ENCODE data around the gene EMC8.
"Not testable (repeated sequence)": the region's sequence is repeated elsewhere in the genome, so short reads cannot be mapped to it uniquely, and the experiment has no call there.

The EMC8 gene

DNA sequence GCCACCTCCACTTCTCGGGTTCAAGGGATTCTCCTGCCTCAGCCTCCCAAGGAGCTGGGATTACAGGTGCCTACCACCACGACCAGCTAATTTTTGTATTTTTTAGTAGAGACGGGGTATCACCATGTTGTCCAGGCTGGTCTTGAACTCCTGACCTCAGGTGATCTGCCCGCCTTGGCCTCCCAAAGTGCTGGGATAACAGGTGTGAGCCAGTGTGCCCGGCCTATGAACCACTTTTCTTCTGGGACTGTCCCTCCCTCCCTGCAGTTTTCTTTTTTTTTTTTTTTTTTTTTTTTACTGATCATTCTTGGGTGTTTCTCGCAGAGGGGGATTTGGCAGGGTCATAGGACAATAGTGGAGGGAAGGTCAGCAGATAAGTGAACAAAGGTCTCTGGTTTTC, 8.0 kb upstream of the EMC8 start:
- not testable (repeated sequence) for H3K4me3 ChIP-seq (ENCODE audit: low read depth in 1 of 5, low read length in 5 of 5); H3K27ac ChIP-seq (ENCODE audit: low read depth, low read length); H3K4me1 ChIP-seq (ENCODE audit: control insufficient read depth in 5 of 5, insufficient read depth in 5 of 5, low read length in 5 of 5); H3K9me3 ChIP-seq (ENCODE audit: control insufficient read depth in 5 of 5, low read length in 5 of 5); H3K9ac ChIP-seq (ENCODE audit: low read length in 5 of 5)
- peaks cover 15 to 47% (median 42%) of the 10 kb centered on the region in 5 donors for H3K36me3 ChIP-seq (ENCODE audit: control insufficient read depth in 5 of 5, insufficient read depth in 5 of 5, low read length in 5 of 5)
- H3K27me3 ChIP-seq (ENCODE audit: control insufficient read depth in 5 of 5, insufficient read depth in 4 of 5, low read length in 5 of 5), result peaks cover 8 to 17% (median 8%) of the 10 kb centered on the region in 5 donors

DNA sequence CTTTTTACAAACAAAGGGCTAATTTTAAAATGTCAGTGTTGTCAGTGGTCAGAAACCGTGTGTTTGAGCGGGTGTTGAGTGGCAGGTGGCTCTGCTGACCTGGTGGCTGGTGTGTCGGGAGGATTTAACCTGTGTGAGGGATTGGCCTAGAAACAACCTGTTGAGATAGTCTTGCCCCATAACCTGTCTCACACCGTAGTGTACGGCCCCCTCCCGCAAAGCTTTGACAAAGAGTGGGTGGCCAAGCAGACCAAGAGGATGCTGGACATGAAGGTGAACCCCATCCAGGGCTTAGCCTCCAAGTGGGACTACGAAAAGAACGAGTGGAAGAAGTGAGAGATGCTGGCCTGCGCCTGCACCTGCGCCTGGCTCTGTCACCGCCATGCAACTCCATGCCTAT, 7.2 kb upstream of the EMC8 start:
- H3K27ac ChIP-seq (ENCODE audit: low read depth, low read length), result no peak overlapping the region
- H3K9me3 ChIP-seq (ENCODE audit: control insufficient read depth in 5 of 5, low read length in 5 of 5), result no peaks in the 10 kb centered on the region
- peaks cover 18 to 55% (median 50%) of the 10 kb centered on the region in 5 donors for H3K36me3 ChIP-seq (ENCODE audit: control insufficient read depth in 5 of 5, insufficient read depth in 5 of 5, low read length in 5 of 5)
- H3K27me3 ChIP-seq (ENCODE audit: control insufficient read depth in 5 of 5, insufficient read depth in 4 of 5, low read length in 5 of 5), result peaks cover under 1 to 11% (median 1%) of the 10 kb centered on the region in 5 donors
- no peaks in the 10 kb centered on the region for H3K4me1 ChIP-seq (ENCODE audit: control insufficient read depth in 5 of 5, insufficient read depth in 5 of 5, low read length in 5 of 5)
- H3K4me3 ChIP-seq (ENCODE audit: low read depth in 1 of 5, low read length in 5 of 5), result no peak overlapping the region
- H3K9ac ChIP-seq (ENCODE audit: low read length in 5 of 5), result no peak overlapping the region

DNA sequence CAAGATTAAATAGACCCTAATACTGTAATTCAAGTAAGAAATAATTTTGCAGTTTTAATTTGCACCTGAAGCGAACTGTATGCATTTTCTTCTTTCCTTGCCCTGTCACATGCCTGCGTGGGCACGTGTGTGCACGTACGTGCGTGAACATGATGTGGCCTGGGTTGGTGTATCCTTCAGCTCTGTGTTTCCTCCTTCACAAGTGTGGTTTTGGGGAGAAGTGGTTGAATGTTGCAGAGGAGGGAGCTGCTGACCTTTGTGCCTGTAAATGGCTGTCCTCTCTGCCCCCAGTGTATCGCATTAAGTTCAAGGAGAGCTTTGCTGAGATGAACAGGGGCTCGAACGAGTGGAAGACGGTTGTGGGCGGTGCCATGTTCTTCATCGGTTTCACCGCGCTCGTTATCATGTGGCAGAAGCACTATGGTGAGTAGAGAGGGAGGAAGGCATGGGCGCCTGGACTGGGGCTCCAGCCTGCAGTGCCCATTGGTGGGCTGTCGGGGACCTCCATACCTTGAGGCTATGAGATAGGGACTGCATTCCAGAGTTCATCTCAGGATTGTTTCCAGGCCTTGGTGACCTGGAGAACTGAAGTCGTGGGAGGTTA, 6.2 kb upstream of the EMC8 start:
- H3K36me3 ChIP-seq (ENCODE audit: control insufficient read depth in 5 of 5, insufficient read depth in 5 of 5, low read length in 5 of 5), result peaks cover 20 to 57% (median 52%) of the 10 kb centered on the region in 5 donors
- peaks cover 0 to 8% (median 7%) of the 10 kb centered on the region in 5 donors for H3K4me1 ChIP-seq (ENCODE audit: control insufficient read depth in 5 of 5, insufficient read depth in 5 of 5, low read length in 5 of 5)
- H3K9me3 ChIP-seq (ENCODE audit: control insufficient read depth in 5 of 5, low read length in 5 of 5), result no peaks in the 10 kb centered on the region
- H3K9ac ChIP-seq (ENCODE audit: low read length in 5 of 5), result no peak overlapping the region
- H3K27ac ChIP-seq (ENCODE audit: low read depth, low read length), result no peak overlapping the region
- peaks cover 0 to 4% (median 0%) of the 10 kb centered on the region in 5 donors for H3K27me3 ChIP-seq (ENCODE audit: control insufficient read depth in 5 of 5, insufficient read depth in 4 of 5, low read length in 5 of 5)
- no peak overlapping the region for H3K4me3 ChIP-seq (ENCODE audit: low read depth in 1 of 5, low read length in 5 of 5)

DNA sequence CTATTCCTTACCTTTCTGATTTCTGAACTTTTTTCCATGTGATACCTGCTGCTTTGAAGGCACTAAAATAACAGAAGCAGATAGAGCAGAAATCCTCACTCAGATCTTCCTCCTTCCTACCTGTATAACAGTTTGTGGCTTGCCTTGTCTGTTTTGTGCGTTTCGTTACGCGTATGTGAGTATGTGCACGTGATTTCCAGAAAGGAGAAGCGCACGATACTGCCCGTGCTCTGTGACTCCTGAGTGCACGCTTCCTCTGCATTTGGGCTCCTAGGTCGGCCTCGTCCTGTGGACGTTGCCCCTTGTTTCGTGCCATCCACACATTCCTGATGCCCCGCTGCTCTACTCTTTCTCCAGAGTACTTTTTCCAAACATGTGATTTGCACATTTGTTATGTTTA, 4.2 kb upstream of the EMC8 start:
- peaks cover 1 to 23% (median 18%) of the 10 kb centered on the region in 5 donors for H3K4me1 ChIP-seq (ENCODE audit: control insufficient read depth in 5 of 5, insufficient read depth in 5 of 5, low read length in 5 of 5)
- H3K36me3 ChIP-seq (ENCODE audit: control insufficient read depth in 5 of 5, insufficient read depth in 5 of 5, low read length in 5 of 5), result peaks cover 20 to 57% (median 52%) of the 10 kb centered on the region in 5 donors
- no peak overlapping the region for H3K27ac ChIP-seq (ENCODE audit: low read depth, low read length)
- no peak overlapping the region for H3K4me3 ChIP-seq (ENCODE audit: low read depth in 1 of 5, low read length in 5 of 5)
- no peaks in the 10 kb centered on the region for H3K27me3 ChIP-seq (ENCODE audit: control insufficient read depth in 5 of 5, insufficient read depth in 4 of 5, low read length in 5 of 5)
- H3K9ac ChIP-seq (ENCODE audit: low read length in 5 of 5), result no peak overlapping the region
- no peaks in the 10 kb centered on the region for H3K9me3 ChIP-seq (ENCODE audit: control insufficient read depth in 5 of 5, low read length in 5 of 5)

DNA sequence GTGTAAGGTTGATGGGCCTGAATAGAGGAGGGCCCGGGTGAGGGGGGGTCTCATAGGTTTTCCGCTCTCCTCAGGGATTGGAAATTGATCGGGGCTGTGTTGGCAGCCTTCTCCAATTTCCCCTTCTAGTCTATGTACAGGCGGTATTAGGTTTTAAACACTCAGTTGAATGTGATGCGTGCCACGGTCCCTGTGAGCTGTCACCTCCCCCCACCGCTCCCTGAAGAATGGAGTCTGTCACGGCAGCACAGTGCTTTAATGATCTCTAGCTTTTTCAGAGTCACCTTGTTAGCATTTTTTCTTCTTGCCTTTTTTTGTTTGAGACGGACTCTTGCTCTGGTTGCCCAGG, 951 bp upstream of the EMC8 start:
- H3K27me3 ChIP-seq (ENCODE audit: control insufficient read depth in 5 of 5, insufficient read depth in 4 of 5, low read length in 5 of 5), result no peaks in the 10 kb centered on the region
- peaks cover 6 to 52% (median 31%) of the 10 kb centered on the region in 5 donors for H3K4me1 ChIP-seq (ENCODE audit: control insufficient read depth in 5 of 5, insufficient read depth in 5 of 5, low read length in 5 of 5)
- H3K36me3 ChIP-seq (ENCODE audit: control insufficient read depth in 5 of 5, insufficient read depth in 5 of 5, low read length in 5 of 5), result peaks cover 18 to 55% (median 50%) of the 10 kb centered on the region in 5 donors
- H3K9ac ChIP-seq (ENCODE audit: low read length in 5 of 5), result peak overlapping the region; percentile 89 to 98 (median 96)
- H3K27ac ChIP-seq (ENCODE audit: low read depth, low read length), result peak overlapping the region; percentile 85
- H3K4me3 ChIP-seq (ENCODE audit: low read depth in 1 of 5, low read length in 5 of 5), result peak overlapping the region; percentile 76 to 97 (median 84)
- H3K9me3 ChIP-seq (ENCODE audit: control insufficient read depth in 5 of 5, low read length in 5 of 5), result no peaks in the 10 kb centered on the region

DNA sequence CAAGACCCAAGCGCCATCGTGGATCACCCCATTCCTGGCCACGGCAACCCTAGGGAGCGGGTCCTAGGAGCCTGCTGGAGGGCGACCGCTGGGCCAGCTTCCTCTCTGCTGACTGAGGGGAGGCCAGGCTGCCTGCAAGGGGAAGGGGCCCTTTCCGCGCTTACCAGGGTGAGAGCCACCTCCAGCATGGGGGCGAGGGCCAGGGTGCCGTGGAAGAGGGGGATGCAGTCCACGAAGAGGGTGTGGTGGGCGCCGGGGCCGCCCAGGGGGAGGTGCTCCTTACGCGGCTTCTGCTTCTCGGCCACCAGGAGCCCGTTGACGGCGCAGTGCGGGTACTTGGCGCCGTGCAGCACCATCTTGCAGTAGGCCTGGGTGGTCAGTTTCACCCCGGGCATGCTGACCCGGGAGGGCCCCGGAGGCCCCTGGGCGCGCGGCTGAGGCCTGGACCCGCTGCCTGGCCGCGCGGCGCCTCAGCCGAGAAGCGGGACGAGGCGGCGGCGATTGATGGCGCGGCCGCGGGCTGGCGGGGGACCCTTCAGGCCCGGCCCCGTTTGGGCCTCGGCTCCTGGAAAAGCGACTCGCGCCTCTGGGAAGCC, 345 bp downstream of the EMC8 start:
- H3K4me1 ChIP-seq (ENCODE audit: control insufficient read depth in 5 of 5, insufficient read depth in 5 of 5, low read length in 5 of 5), result peaks cover 6 to 53% (median 31%) of the 10 kb centered on the region in 5 donors
- H3K36me3 ChIP-seq (ENCODE audit: control insufficient read depth in 5 of 5, insufficient read depth in 5 of 5, low read length in 5 of 5), result peaks cover 18 to 56% (median 50%) of the 10 kb centered on the region in 5 donors
- H3K4me3 ChIP-seq (ENCODE audit: low read depth in 1 of 5, low read length in 5 of 5), result peak overlapping the region; percentile 78 to 97 (median 84)
- H3K9ac ChIP-seq (ENCODE audit: low read length in 5 of 5), result peak overlapping the region; percentile 94 to 98 (median 96)
- H3K27me3 ChIP-seq (ENCODE audit: control insufficient read depth in 5 of 5, insufficient read depth in 4 of 5, low read length in 5 of 5), result no peaks in the 10 kb centered on the region
- H3K27ac ChIP-seq (ENCODE audit: low read depth, low read length), result peak overlapping the region; percentile 85
- H3K9me3 ChIP-seq (ENCODE audit: control insufficient read depth in 5 of 5, low read length in 5 of 5), result no peaks in the 10 kb centered on the region

DNA sequence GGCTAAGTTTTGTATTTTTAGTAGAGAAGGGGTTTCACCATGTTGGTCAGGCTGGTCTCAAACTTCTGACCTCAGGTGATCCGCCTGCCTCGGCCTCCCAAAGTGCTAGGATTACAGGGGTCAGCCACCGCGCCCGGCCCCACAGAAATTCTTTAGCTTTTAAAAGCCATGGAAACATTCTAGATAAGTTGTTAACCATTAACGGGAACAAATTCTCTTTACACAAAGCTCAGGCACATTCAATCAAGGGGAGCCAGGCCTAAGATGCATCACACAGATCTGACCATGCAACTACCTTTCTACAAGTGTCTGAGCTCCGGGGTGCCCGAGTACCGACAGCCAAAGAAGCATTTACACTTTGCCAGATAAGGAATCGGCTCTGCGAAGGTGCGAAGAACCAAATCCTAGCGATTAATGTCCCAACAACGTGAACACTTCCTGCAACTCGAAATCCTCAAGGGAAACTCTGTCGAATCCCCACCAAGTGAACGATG, 1.0 kb downstream of the EMC8 start:
- Histone ChIP-seq H3K4me3 (ENCODE audit: low read depth in 1 of 5, low read length in 5 of 5) (peak overlapping the region; percentile 78 to 97 (median 84)), H3K9me3 (ENCODE audit: control insufficient read depth in 5 of 5, low read length in 5 of 5) (no peaks in the 10 kb centered on the region), H3K9ac (ENCODE audit: low read length in 5 of 5) (peak overlapping the region; percentile 94 to 98 (median 96)), H3K4me1 (ENCODE audit: control insufficient read depth in 5 of 5, insufficient read depth in 5 of 5, low read length in 5 of 5) (peaks cover 6 to 53% (median 31%) of the 10 kb centered on the region in 5 donors), H3K27me3 (ENCODE audit: control insufficient read depth in 5 of 5, insufficient read depth in 4 of 5, low read length in 5 of 5) (no peaks in the 10 kb centered on the region), H3K27ac (ENCODE audit: low read depth, low read length) (peak overlapping the region; percentile 85), H3K36me3 (ENCODE audit: control insufficient read depth in 5 of 5, insufficient read depth in 5 of 5, low read length in 5 of 5) (peaks cover 15 to 56% (median 43%) of the 10 kb centered on the region in 5 donors)

DNA sequence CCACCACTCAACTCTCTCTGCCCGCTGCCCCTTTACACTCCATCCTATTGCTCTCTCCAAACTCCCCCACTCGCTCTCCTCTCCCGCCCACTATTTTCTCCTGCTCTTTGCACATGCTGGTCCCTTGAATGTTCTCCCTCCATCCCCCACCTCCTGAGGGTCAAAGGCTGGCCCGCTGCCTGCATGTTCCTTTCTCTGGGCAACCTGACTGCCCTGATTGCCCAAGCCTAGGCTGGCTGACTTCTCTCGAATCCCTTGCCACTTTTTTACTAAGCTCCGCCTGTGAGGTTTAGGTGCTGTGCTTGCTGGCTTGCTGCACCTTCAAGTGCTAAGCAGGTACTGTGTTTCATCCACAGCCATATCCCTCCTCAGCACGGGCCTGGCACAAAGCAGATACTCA, 2.7 kb downstream of the EMC8 start:
- Histone ChIP-seq H3K4me3 (ENCODE audit: low read depth in 1 of 5, low read length in 5 of 5) (no peak overlapping the region), H3K4me1 (ENCODE audit: control insufficient read depth in 5 of 5, insufficient read depth in 5 of 5, low read length in 5 of 5) (peaks cover 6 to 53% (median 31%) of the 10 kb centered on the region in 5 donors), H3K27me3 (ENCODE audit: control insufficient read depth in 5 of 5, insufficient read depth in 4 of 5, low read length in 5 of 5) (no peaks in the 10 kb centered on the region), H3K27ac (ENCODE audit: low read depth, low read length) (no peak overlapping the region), H3K9ac (ENCODE audit: low read length in 5 of 5) (no peak overlapping the region), H3K9me3 (ENCODE audit: control insufficient read depth in 5 of 5, low read length in 5 of 5) (peaks cover 0 to 2% (median 0%) of the 10 kb centered on the region in 5 donors), H3K36me3 (ENCODE audit: control insufficient read depth in 5 of 5, insufficient read depth in 5 of 5, low read length in 5 of 5) (peaks cover 2 to 57% (median 38%) of the 10 kb centered on the region in 5 donors)

DNA sequence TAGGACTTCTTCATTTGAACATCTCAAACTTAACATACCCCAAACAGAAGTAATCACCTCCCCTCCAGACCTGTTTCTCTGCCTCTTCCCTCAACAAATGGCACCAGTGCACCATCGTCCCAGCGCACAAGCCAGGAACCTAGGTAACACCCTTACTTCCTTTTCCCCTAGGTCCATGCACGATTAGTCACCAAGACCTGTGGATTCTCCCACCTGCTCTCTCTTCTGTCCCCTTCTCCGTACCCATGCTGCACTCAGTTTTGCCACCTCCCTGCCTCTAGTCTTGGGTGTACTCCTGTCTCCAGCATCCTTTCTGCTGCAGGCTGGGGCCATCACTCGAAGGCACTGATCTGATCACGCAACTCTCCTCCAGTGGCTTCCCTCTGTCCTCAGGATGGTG, 3.2 kb downstream of the EMC8 start:
- peaks cover 6 to 52% (median 30%) of the 10 kb centered on the region in 5 donors for H3K4me1 ChIP-seq (ENCODE audit: control insufficient read depth in 5 of 5, insufficient read depth in 5 of 5, low read length in 5 of 5)
- peaks cover 0 to 5% (median 0%) of the 10 kb centered on the region in 5 donors for H3K9me3 ChIP-seq (ENCODE audit: control insufficient read depth in 5 of 5, low read length in 5 of 5)
- peaks cover 0 to 56% (median 37%) of the 10 kb centered on the region in 5 donors for H3K36me3 ChIP-seq (ENCODE audit: control insufficient read depth in 5 of 5, insufficient read depth in 5 of 5, low read length in 5 of 5)

DNA sequence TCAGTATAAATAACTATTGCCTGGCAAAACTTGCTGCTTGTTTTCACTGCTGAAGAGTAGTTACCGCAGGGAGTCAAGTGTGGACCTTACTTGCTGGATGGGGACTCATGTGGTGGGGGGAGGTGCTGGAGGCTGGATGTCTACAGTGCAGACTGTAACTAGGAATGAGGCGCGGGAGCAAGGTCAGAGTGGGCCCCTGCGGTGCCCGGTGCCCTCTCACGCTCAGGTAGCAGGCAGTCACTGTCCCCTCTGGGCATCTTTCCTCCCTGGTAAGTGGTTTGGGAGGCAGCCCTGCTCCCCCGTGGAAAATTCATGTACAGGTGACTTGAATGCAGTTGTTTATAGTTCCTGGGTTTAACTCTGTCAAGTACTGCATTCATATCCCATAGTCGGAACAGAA, 4.6 kb downstream of the EMC8 start:
- H3K27ac ChIP-seq (ENCODE audit: low read depth, low read length), result no peak overlapping the region
- H3K4me1 ChIP-seq (ENCODE audit: control insufficient read depth in 5 of 5, insufficient read depth in 5 of 5, low read length in 5 of 5), result peaks cover 6 to 49% (median 20%) of the 10 kb centered on the region in 5 donors
- peaks cover 0 to 5% (median 0%) of the 10 kb centered on the region in 5 donors for H3K9me3 ChIP-seq (ENCODE audit: control insufficient read depth in 5 of 5, low read length in 5 of 5)
- H3K9ac ChIP-seq (ENCODE audit: low read length in 5 of 5), result no peak overlapping the region
- H3K36me3 ChIP-seq (ENCODE audit: control insufficient read depth in 5 of 5, insufficient read depth in 5 of 5, low read length in 5 of 5), result peaks cover 0 to 56% (median 37%) of the 10 kb centered on the region in 5 donors
- no peaks in the 10 kb centered on the region for H3K27me3 ChIP-seq (ENCODE audit: control insufficient read depth in 5 of 5, insufficient read depth in 4 of 5, low read length in 5 of 5)
- no peak overlapping the region for H3K4me3 ChIP-seq (ENCODE audit: low read depth in 1 of 5, low read length in 5 of 5)

More for the DNA sequence above, 3.2 kb downstream of the EMC8 start:
- no peak overlapping the region for H3K27ac ChIP-seq (ENCODE audit: low read depth, low read length)
- no peaks in the 10 kb centered on the region for H3K27me3 ChIP-seq (ENCODE audit: control insufficient read depth in 5 of 5, insufficient read depth in 4 of 5, low read length in 5 of 5)
- no peak overlapping the region for H3K9ac ChIP-seq (ENCODE audit: low read length in 5 of 5)
- H3K4me3 ChIP-seq (ENCODE audit: low read depth in 1 of 5, low read length in 5 of 5), result no peak overlapping the region
